ENCODE data around the gene WBP4. TPM values are rescaled to one million over a fixed set of nuclear protein-coding genes. Genes with fewer than 3 reads are reported as not detected.

The WBP4 gene
- total RNA-seq, 1 donor from 2014 or later = 9.4 TPM

- H3K27me3 Mint-ChIP-seq (ENCODE audit: low read depth) = no peaks in the 10 kb centered on the region
- H3K4me1 Mint-ChIP-seq = no peaks in the 10 kb centered on the region
- no peak for DNase-seq (ENCODE audit: low spot score in 2 of 2, unreplicated experiment in 2 of 2)
- H3K27ac Mint-ChIP-seq = no peak overlapping the region
- H3K36me3 Mint-ChIP-seq = no peaks in the 10 kb centered on the region
- H3K9me3 Mint-ChIP-seq = peaks cover 4% of the 10 kb centered on the region
- TF ChIP-seq CTCF (IDR thresholded peaks at IDR 0.05; ENCODE audit: unreplicated experiment) = no peak
- H3K4me3 Mint-ChIP-seq = no peak overlapping the region
These were observed 37.5 kb downstream of the WBP4 start for GRCh38 chr13:41098761-41099160.

GRCh38 chr13:41099986-41100385 is 38.7 kb downstream of the WBP4 start:
- H3K36me3 Mint-ChIP-seq = no peaks in the 10 kb centered on the region
- H3K27me3 Mint-ChIP-seq (ENCODE audit: low read depth) = no peaks in the 10 kb centered on the region
- DNase-seq (ENCODE audit: low spot score in 2 of 2, unreplicated experiment in 2 of 2) = no peak
- no peaks in the 10 kb centered on the region for H3K4me1 Mint-ChIP-seq
- no peak overlapping the region for H3K4me3 Mint-ChIP-seq
- no peak for TF ChIP-seq CTCF (IDR thresholded peaks at IDR 0.05; ENCODE audit: unreplicated experiment)
- no peak overlapping the region for H3K27ac Mint-ChIP-seq
- peaks cover 4% of the 10 kb centered on the region for H3K9me3 Mint-ChIP-seq

- Mint-ChIP-seq H3K36me3 (no peaks in the 10 kb centered on the region), H3K27me3 (ENCODE audit: low read depth) (no peaks in the 10 kb centered on the region), H3K27ac (no peak overlapping the region), H3K4me3 (no peak overlapping the region), H3K4me1 (no peaks in the 10 kb centered on the region), H3K9me3 (no peaks in the 10 kb centered on the region)
- DNase-seq (ENCODE audit: low spot score in 2 of 2, unreplicated experiment in 2 of 2) = no peak
- no peak for TF ChIP-seq CTCF (IDR thresholded peaks at IDR 0.05; ENCODE audit: unreplicated experiment)
These were observed 45.8 kb downstream of the WBP4 start for GRCh38 chr13:41107104-41107571.

GRCh38 chr13:41107584-41108014 is 46.3 kb downstream of the WBP4 start:
- Mint-ChIP-seq H3K36me3 (no peaks in the 10 kb centered on the region), H3K27me3 (ENCODE audit: low read depth) (no peaks in the 10 kb centered on the region), H3K27ac (no peak overlapping the region), H3K9me3 (peaks cover 2% of the 10 kb centered on the region), H3K4me3 (no peak overlapping the region), H3K4me1 (no peaks in the 10 kb centered on the region)
- no peak for TF ChIP-seq CTCF (IDR thresholded peaks at IDR 0.05; ENCODE audit: unreplicated experiment)
- no peak for DNase-seq (ENCODE audit: low spot score in 2 of 2, unreplicated experiment in 2 of 2)

- Mint-ChIP-seq H3K27ac (no peak overlapping the region), H3K4me1 (no peaks in the 10 kb centered on the region), H3K9me3 (peaks cover 5% of the 10 kb centered on the region), H3K27me3 (ENCODE audit: low read depth) (no peaks in the 10 kb centered on the region), H3K36me3 (no peaks in the 10 kb centered on the region), H3K4me3 (no peak overlapping the region)
- TF ChIP-seq CTCF (IDR thresholded peaks at IDR 0.05; ENCODE audit: unreplicated experiment) = no peak
- no peak for DNase-seq (ENCODE audit: low spot score in 2 of 2, unreplicated experiment in 2 of 2)
These were observed 50.1 kb downstream of the WBP4 start for GRCh38 chr13:41111454-41111853.

GRCh38 chr13:41117869-41118268 is 56.6 kb downstream of the WBP4 start:
- no peak for DNase-seq (ENCODE audit: low spot score in 2 of 2, unreplicated experiment in 2 of 2)
- Mint-ChIP-seq H3K4me3 (no peak overlapping the region), H3K27ac (no peak overlapping the region), H3K36me3 (no peaks in the 10 kb centered on the region), H3K4me1 (no peaks in the 10 kb centered on the region), H3K27me3 (ENCODE audit: low read depth) (no peaks in the 10 kb centered on the region), H3K9me3 (peaks cover under 1% of the 10 kb centered on the region)
- no peak for TF ChIP-seq CTCF (IDR thresholded peaks at IDR 0.05; ENCODE audit: unreplicated experiment)
